ENCODE results near the gene TMEM187.
"Not testable (repeated sequence)": the region's sequence is repeated elsewhere in the genome, so short reads cannot be mapped to it uniquely, and the experiment has no call there.

The TMEM187 gene

GRCh38 chrX:153971450-153972367, 845 bp upstream of the TMEM187 start, which contains the start of gene HCFC1:
Gene HCFC1, minus strand, starts transcription at chrX:153971818. Its CDS starts 978 bp downstream, at chrX:153970840.
- peak; percentile 90 for DNase-seq (ENCODE audit: low read depth)

- no peak for DNase-seq (ENCODE audit: low read depth)
These were observed 811 bp downstream of the TMEM187 start for GRCh38 chrX:153973127-153974002.

- DNase-seq (ENCODE audit: low read depth), result no peak
These were observed 1.6 kb downstream of the TMEM187 start for GRCh38 chrX:153974003-153974725.

DNA sequence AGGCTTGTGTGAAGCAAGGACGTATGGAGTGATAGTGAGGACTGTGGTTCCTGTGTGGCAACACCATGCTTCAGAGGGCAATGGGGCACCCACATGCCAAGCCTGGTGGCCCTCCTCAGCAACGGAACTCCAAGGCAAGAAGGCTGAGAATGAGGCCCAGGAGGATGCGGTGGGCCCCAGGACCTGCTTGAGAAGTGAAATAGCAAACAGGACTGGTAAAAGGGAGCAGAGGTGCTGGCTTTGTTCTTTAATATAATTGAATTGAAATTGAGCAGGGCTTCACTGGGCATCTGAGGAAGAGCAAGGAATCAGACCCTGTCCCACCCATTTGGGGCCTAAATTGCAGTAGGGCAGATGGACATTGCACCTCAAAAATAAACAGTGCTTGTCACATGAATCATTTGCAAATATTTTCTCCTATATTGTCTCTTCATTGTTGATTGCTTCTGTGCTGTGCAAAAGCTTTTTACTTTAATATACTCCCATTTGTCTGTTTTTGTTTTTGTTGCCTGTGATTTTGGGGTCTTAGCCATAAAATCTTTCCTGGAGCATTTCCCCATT, 2.3 kb downstream of the TMEM187 start:
- no peak for DNase-seq (ENCODE audit: low read depth)

- DNase-seq (ENCODE audit: low read depth), result not testable (repeated sequence)
These were observed 7.8 kb downstream of the TMEM187 start for GRCh38 chrX:153980394-153980793.

DNA sequence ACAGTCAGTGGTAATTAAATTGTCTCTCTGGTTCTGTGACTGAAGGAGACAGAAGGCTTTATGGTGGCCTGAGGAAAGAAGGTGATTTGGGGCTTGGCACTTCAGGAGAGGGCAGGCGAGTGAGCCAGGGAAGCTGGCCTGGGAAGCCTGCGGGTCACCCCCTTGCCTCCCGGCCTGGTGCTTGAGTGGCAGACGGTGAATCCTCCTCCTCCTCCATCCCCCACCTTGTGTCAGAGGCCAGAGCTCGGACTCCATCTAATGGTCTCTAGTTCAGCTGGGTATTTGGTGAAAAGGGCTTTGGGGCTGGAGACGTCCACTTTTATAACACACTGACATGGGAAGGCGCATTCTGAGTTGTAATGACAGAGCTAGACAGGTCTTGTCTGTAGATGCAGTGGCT, 8.7 kb downstream of the TMEM187 start:
- DNase-seq (ENCODE audit: low read depth), result no peak

GRCh38 chrX:153981771-153982533, 9.4 kb downstream of the TMEM187 start:
- DNase-seq (ENCODE audit: low read depth), result no peak

DNA sequence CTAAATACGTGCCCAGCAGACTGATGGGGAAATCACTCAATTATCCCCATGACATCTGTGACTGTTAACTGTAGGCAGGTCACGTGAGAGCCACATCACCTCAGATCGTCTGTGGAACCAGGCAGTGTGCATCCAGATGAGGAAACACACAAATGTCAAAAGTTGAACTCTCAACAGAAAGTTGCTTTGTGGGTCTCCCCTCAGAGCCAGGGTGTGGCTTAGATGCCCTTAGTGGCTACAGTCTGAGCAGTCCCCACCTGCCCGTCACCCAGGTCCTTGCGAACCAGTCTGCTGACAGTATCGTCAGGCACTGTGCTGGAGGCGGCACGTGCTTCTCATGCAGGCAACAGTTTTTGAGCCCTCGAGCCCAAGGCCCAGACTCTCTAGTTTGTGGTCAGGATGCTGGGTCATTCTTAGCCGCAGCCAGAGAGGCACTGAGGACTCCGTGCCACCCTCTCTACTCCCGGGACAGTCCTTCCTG, 10.8 kb downstream of the TMEM187 start:
- DNase-seq (ENCODE audit: low read depth), result no peak

GRCh38 chrX:153984351-153985178, 12.0 kb downstream of the TMEM187 start:
- DNase-seq (ENCODE audit: low read depth), result no peak

- no peak for DNase-seq (ENCODE audit: low read depth)
These were observed 15.9 kb downstream of the TMEM187 start for GRCh38 chrX:153988493-153988892.

DNA sequence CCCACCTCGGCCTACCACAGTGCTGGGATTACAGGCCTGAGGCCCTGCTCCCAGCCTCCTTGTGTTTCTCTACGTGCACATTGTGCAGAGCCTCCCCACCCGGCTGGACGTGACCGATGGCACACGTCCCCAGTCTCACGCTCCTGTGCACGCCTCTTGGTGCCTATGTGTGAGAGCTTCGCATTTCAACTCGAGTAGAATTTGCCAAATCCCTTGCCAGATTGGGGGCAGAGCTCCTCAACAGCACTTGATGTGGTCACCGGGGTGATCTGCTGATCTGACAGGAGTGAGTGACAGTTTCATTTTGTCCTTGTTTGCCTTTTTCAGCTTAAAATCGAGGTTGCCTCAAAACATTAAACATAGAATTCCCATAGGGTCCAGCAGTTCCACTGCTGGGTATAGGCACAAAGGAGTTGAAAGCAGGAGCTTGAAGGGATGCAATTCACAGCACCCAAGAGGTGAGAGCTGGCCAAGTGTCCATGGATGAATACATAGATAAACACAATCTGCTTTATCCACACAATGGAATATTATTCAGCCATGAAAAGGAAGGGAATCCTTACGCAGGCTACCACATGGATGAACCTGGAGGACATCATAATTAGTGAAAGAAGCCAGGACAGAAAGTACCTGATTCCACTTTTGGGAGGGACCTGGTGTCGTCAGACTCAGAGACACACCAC, 17.6 kb downstream of the TMEM187 start:
- DNase-seq (ENCODE audit: low read depth), result no peak

DNA sequence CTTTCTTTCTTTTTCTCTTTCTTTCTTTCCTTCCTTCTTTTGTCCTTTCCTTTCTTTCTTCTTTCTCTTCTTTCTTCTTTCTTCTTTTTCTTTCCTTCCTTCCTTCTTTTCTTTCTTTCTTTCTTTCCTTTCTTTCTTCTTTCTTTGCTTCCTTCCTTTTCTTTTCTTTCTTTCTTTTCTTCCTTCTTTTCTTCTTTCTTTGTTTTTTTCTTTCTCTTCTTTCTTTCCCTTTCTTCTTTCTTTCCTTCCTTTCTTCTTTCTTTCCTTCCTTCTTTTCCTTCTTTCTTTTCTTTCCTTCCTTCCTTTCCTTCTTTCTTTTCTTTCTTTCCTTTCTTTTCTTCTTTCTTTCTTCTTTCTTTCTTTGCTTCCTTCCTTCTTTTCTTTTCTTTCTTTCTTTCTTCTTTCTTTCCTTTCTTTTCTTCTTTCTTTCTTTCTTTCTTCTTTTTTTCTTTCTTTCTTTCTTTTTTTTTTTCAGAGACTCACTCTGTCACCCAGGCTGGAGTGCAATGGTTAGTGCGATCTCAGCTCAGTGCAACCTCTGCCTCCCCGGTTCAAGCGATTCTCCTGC, 18.5 kb downstream of the TMEM187 start:
- DNase-seq (ENCODE audit: low read depth), result no peak

DNA sequence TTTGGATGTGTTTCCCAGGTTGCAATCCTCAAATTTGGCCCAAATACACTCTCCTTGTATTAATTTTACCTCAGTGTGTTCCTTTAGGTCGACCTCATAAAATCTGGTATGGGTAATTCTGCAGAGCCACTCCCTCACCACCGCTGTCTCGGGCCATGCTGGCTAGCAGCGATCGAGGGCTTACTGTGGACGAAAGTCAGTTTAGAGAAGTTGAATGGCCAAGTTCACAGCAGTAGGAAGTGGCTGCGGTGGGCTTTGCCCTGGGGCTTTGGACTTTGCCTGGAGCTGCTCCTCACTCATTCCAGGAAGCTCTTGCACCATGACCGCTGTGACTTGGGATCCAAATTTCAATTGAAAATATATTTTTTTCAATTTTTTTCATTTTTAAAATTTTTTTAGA, 19.6 kb downstream of the TMEM187 start:
- no peak for DNase-seq (ENCODE audit: low read depth)

DNA sequence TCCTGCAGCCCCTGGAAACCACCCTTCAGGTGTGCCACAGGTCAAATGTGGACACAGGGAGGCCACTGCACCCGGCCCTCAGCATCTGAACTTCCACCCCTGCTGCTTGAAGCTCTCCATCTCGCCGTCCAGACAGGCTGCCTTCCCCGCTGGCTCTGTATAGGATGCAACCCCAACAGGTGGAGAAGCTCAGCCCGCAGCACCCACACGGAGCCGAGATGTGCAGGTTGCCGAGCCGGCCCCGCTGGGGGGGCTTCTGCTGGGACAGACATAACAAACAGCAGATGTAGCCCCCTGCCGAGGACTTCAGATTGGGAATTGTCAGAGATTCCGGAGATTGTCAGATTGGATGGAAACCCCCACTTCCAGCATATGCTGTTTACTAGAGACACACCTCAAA, 20.5 kb downstream of the TMEM187 start:
- no peak for DNase-seq (ENCODE audit: low read depth)

- no peak for DNase-seq (ENCODE audit: low read depth)
These were observed 21.4 kb downstream of the TMEM187 start for GRCh38 chrX:153993978-153994377.

- not testable (repeated sequence) for DNase-seq (ENCODE audit: low read depth)
These were observed 21.8 kb downstream of the TMEM187 start for GRCh38 chrX:153994398-153994797.

GRCh38 chrX:153995504-153995903, 22.9 kb downstream of the TMEM187 start:
- no peak for DNase-seq (ENCODE audit: low read depth)

- DNase-seq (ENCODE audit: low read depth), result no peak
These were observed 26.9 kb downstream of the TMEM187 start for GRCh38 chrX:153999359-154000037.
